MV-4-11 (cell line): Measurements from ENCODE around the gene SDC4.
A peak's percentile ranks its signal among the peaks of the same experiment; 100 is the strongest.
"Not testable (repeated sequence)": the region's sequence is repeated elsewhere in the genome, so short reads cannot be mapped to it uniquely, and the experiment has no call there.

Experiments used
- DNase-seq: peaks from one replicate; lab custom pipeline; 2025; lab: John Stamatoyannopoulos, UW

SDC4 gene

GRCh38 chr20:45363611-45364492 is 15.6 kb upstream of the SDC4 start:
- DNase-seq, result no peak

GRCh38 chr20:45362804-45363610 is 14.8 kb upstream of the SDC4 start, which contains the start of gene SYS1:
Gene SYS1 (plus strand): TSS chr20:45363156. CDS start chr20:45363532, 376 bp downstream.
- DNase-seq, result peak; percentile 98

GRCh38 chr20:45361793-45362192 is 13.6 kb upstream of the SDC4 start:
- DNase-seq, result peak; percentile 52

GRCh38 chr20:45359406-45360148 is 11.4 kb upstream of the SDC4 start:
- DNase-seq, result no peak

GRCh38 chr20:45359069-45359405 is 10.8 kb upstream of the SDC4 start:
- peak; percentile 23 for DNase-seq

GRCh38 chr20:45358282-45359068 is 10.3 kb upstream of the SDC4 start:
- DNase-seq, result peak; percentile 59

- DNase-seq, result peak; percentile 23
Measured at GRCh38 chr20:45355209-45356084, 7.2 kb upstream of the SDC4 start.

GRCh38 chr20:45354423-45355208 is 6.4 kb upstream of the SDC4 start:
- DNase-seq, result no peak

- no peak for DNase-seq
Measured at GRCh38 chr20:45353746-45354145, 5.5 kb upstream of the SDC4 start.

- DNase-seq, result no peak
Measured at GRCh38 chr20:45352729-45353128, 4.5 kb upstream of the SDC4 start.

GRCh38 chr20:45350795-45351194 is 2.6 kb upstream of the SDC4 start:
- not testable (repeated sequence) for DNase-seq

- peak; percentile 17 for DNase-seq
Measured at GRCh38 chr20:45350217-45350616, 2.0 kb upstream of the SDC4 start.

- no peak for DNase-seq
Measured at GRCh38 chr20:45347297-45347935, 808 bp downstream of the SDC4 start.

GRCh38 chr20:45346851-45347250 is 1.4 kb downstream of the SDC4 start:
- DNase-seq, result no peak

- DNase-seq, result no peak
Measured at GRCh38 chr20:45346291-45346718, 1.9 kb downstream of the SDC4 start.

- no peak for DNase-seq
Measured at GRCh38 chr20:45345104-45345936, 2.9 kb downstream of the SDC4 start.

- peak; percentile 66 for DNase-seq
Measured at GRCh38 chr20:45344168-45344860, 3.9 kb downstream of the SDC4 start.
